Measurements from ENCODE around the gene ADGRV1.
"Not testable (repeated sequence)": the region's sequence is repeated elsewhere in the genome, so short reads cannot be mapped to it uniquely, and the experiment has no call there.

ADGRV1 gene

GRCh38 chr5:91049112-91049511 is 490.5 kb downstream of the ADGRV1 start:
- no peak for DNase-seq

- DNase-seq = no peak
These were observed 491.2 kb downstream of the ADGRV1 start for GRCh38 chr5:91049800-91050199.

GRCh38 chr5:91052411-91052810 is 493.8 kb downstream of the ADGRV1 start:
- DNase-seq = not testable (repeated sequence)

GRCh38 chr5:91052977-91053740 is 494.6 kb downstream of the ADGRV1 start:
- no peak for DNase-seq

GRCh38 chr5:91053741-91054025 is 495.1 kb downstream of the ADGRV1 start:
- no peak for DNase-seq

GRCh38 chr5:91058155-91058554 is 499.6 kb downstream of the ADGRV1 start:
- no peak for DNase-seq

- DNase-seq = no peak
These were observed 500.0 kb downstream of the ADGRV1 start for GRCh38 chr5:91058575-91058974.

- no peak for DNase-seq
These were observed 500.8 kb downstream of the ADGRV1 start for GRCh38 chr5:91059409-91059808.

- DNase-seq = no peak
These were observed 502.5 kb downstream of the ADGRV1 start for GRCh38 chr5:91061094-91061493.

GRCh38 chr5:91061946-91062562 is 503.5 kb downstream of the ADGRV1 start:
- no peak for DNase-seq

GRCh38 chr5:91063098-91063690 is 504.6 kb downstream of the ADGRV1 start:
- not testable (repeated sequence) for DNase-seq

GRCh38 chr5:91065496-91065895 is 506.9 kb downstream of the ADGRV1 start:
- no peak for DNase-seq

- DNase-seq = no peak
These were observed 510.8 kb downstream of the ADGRV1 start for GRCh38 chr5:91069364-91069763.

- DNase-seq = no peak
These were observed 512.4 kb downstream of the ADGRV1 start for GRCh38 chr5:91070761-91071550.

GRCh38 chr5:91072881-91073280 is 514.3 kb downstream of the ADGRV1 start:
- DNase-seq = no peak

- peak in 1 of 2 experiments; percentile 28 for DNase-seq
These were observed 516.0 kb downstream of the ADGRV1 start for GRCh38 chr5:91074615-91075014.

- DNase-seq = no peak
These were observed 517.5 kb downstream of the ADGRV1 start for GRCh38 chr5:91076138-91076537.

- no peak for DNase-seq
These were observed 519.0 kb downstream of the ADGRV1 start for GRCh38 chr5:91077623-91078022.

- no peak for DNase-seq
These were observed 520.4 kb downstream of the ADGRV1 start for GRCh38 chr5:91079037-91079436.

GRCh38 chr5:91089758-91090157 is 531.2 kb downstream of the ADGRV1 start:
- DNase-seq = no peak

GRCh38 chr5:91090995-91091394 is 532.4 kb downstream of the ADGRV1 start:
- no peak for DNase-seq

- DNase-seq = peak; percentile 6 to 10
These were observed 533.1 kb downstream of the ADGRV1 start for GRCh38 chr5:91091471-91092234.
